GM10266 (cell line): ENCODE data around the gene LANCL2.
"Not testable (repeated sequence)": the region's sequence is repeated elsewhere in the genome, so short reads cannot be mapped to it uniquely, and the experiment has no call there.

Experiments used
- DNase-seq: peaks from one replicate; pipeline ENCODE4 v3.0.0; 2012; ENCODE audit errors: extremely low spot score
- CTCF ChIP-seq: IDR thresholded peaks from 2 replicates; pipeline ENCODE4 v1.5.1; 2012; ENCODE audit warnings: mild to moderate bottlenecking, low read depth; ENCODE audit not compliant: control insufficient read depth, insufficient read depth; ENCODE audit errors: missing control alignments

Gene LANCL2

GRCh38 chr7:55467047-55467593, 102.0 kb downstream of the LANCL2 start:
- TF ChIP-seq CTCF, result no peak
- DNase-seq, result no peak

DNA sequence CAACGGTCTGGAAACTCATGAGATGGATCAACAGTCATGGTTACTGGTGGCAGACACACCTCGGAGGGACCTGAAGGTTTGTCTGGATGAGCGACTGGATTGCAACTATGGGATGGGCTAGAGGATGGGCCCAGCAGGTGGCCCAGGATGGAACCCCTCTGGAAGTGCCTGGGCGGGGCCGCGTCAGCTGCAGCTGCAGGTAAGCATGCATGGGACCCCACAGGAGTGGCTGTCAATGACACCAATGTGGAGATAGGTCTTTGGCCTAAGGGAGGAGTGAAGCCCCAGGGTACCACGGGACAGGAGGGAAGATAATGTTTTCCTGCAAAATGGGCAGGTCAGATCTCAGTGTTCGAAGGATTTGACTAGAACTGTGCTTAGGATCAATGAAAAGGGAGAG, 103.4 kb downstream of the LANCL2 start:
- DNase-seq, result no peak
- no peak for TF ChIP-seq CTCF

GRCh38 chr7:55469271-55469681, 104.1 kb downstream of the LANCL2 start:
- DNase-seq, result no peak
- no peak for TF ChIP-seq CTCF

GRCh38 chr7:55469721-55470120, 104.6 kb downstream of the LANCL2 start:
- no peak for DNase-seq
- TF ChIP-seq CTCF, result no peak

GRCh38 chr7:55470261-55470660, 105.1 kb downstream of the LANCL2 start:
- no peak for DNase-seq
- TF ChIP-seq CTCF, result no peak

- DNase-seq, result not testable (repeated sequence)
Observed at GRCh38 chr7:55471594-55471993, 106.5 kb downstream of the LANCL2 start.

GRCh38 chr7:55472406-55472805, 107.3 kb downstream of the LANCL2 start:
- DNase-seq, result not testable (repeated sequence)

DNA sequence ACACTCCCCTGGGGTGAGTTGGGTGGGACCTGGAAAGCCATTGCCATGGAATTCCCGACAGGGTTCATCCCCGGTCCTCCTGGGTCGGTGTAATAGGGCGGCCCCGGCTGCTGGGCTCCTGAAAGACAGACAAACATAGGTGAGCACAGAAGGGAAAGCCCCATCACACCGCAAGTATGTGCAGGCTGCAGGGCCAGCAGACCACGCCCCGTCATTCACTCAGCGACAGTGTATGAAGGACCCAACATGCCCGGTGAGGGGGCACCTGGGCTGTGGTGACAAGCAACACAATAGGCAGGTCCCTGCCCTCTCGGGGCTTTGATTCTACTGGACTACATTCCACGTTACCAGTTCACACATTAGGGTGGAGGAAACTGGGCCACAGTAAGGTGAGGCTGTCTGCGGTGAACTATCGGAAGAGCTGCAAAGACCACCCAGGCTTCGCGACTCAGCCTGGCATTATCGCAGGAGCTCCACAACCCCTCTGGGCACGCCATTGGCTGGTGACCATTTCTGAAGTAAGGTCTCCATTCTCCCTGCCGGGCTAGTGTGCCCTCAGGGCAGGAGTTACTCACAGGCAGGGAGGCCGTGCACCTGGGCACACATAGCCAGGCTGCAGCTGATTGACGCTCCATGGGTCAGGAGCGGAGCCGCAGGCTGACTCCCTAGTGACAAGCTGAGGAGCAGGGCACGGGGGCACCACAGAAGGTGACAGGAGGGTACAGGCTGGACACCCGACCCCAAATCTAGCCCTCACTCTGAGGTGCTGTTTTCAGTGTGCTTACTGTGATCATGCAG, 108.0 kb downstream of the LANCL2 start:
- TF ChIP-seq CTCF, result no peak
- no peak for DNase-seq
